GM21381 (cell line): ENCODE measurements around the gene TCF20.

Experiments used
- ATAC-seq: cut with Tn5 transposase; IDR thresholded peaks from one replicate; pipeline ENCODE4 v1.9.1; 2021; ENCODE audit warnings: mild to moderate bottlenecking, moderate library complexity; ENCODE audit not compliant: unreplicated experiment

TCF20 gene

DNA sequence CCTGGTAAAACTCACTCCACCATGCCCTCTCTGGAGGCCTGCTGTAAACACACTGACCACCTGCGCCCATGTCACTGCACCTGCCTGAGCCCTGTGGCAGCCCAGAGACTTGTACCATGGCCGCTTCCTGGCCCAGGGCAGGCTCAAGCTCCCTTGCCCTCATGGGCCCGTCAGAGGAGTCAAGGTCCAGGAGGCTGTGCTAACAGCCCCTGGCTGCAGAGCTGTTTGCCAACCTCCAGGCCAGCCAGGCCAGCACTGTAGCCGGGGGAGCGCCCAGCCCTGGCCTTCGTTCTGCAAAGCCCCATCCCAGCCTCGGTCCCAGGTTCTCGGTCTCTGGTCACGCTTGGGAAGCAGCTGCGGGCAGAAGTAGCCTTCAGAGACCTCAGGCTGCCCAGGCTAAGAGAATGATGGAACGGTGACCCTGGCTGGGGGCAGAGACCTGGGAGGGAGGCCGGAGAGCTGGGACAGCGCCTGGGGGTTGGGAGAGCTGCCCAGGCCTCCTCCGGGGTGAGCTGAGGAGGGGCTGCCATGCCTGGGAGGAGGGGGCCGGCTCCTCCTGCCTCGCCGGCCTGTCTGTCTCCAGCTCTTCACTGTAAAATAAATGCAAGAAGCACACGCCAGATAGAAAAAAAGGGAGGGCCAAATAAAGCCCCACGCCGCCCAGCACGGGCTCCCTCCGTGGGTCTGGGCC is 11.9 kb upstream of the TCF20 start:
- ATAC-seq, result no peak

DNA sequence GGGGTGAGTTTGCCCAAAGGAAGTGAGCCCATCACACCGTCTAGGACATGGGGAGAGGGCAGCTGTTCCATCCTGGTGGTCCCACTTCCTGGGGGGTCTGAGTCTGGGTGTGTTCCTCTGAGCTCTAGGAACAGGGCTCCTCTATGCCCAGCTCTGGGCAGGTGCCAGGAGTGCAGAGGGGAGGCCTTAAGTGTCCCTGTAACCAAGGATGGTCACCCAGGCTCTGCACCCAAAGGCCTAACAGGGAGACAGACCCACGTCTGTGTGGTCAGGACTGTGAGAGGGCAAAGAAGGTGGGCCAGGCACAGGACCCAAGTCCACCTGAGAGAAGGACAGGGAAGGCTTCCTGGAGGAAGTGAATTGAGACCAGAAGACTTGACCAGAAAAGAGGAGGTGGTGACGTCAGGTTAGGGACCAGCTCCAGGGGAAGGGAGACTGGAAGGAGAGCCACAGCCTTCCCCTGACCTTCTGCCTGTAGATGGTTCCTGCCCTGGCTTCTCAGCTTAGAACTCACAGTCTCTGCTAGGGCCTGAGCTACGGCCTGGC is 11.3 kb upstream of the TCF20 start:
- ATAC-seq, result no peak

DNA sequence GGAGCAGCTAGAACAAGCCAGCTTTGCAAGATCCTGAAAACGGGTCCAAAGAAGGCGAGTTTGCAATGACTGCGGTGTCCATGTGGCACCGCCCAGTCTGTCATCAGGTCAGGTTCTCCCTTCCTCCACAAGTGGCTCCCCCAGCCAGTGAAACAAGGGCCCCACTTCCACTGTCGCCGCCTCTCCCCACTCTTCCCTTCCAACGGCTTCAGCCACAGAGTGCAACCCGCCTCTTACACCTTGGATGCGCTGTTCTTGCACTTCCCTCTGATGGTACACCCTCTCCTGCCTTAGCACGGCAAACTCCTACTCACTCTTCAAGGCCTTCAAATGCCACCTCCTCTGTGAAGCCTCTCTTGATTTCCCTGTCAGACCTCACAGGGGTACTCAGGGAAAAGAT is 10.8 kb upstream of the TCF20 start:
- ATAC-seq, result no peak

DNA sequence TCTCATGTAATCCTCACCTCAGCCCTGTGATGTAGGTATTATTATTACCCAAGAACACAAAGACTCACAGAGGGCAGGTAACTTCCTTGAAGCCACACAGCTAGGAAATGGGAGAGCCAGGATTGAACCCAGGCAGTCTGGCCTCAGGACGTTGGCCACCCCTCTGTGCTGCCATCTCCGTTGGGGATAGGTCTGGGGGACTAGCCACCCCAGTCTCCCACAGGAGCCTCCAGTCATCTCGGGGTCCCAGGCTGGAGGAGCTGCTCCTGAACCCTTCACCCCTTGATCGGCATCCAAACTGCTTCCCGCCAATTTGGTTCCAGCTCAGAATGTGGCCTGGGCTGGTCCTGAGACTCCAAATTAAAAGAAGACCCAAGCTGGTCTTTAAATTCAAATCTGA is 10.4 kb upstream of the TCF20 start:
- no peak for ATAC-seq

DNA sequence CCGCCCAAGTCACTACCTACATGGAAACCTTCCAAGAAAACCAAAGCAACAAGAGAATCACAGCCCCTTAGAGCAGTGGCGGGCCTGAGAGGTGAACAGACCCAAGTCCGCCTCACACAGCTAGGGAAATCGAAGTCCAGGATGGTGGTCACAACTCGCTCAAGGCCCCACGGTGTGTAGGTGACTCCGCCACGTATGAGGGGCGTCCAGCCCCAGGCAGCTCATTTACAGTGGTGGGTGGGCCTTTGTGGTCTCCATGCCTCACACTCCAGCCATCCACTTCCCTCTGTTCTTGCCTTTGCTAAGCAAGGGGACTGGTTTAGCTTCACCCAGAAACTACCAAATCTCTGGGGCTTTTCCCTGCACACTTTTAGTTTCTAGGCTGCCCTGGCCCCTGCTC is 9.7 kb upstream of the TCF20 start:
- no peak for ATAC-seq

DNA sequence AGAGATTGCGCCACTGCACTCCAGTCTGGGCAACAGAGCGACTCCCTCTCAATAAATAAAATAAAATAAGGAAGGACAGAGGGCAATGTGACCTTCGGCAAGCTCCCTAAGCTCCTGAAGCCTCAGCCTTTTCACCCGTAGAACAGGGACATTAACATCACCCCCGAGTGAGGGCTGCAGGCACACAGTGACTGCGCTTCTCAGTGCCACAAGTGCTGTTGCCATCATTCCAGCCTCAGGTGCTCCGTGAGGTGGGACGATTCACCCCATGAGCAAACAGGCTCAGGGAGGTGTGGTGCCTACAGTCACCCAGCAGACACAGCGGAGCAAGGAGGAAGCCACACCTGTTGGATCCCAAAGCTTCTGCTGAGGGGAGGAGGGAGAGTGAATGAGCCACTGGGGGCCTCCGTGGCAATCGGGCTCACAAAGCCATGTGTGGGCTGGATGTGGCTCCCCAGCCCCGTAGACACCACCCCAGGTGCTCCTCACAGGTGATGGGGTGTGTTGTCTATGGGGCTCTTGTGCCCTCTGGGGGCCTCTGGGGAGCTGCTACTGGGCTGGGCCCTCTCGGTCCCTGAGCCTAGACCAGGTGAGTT is 9.1 kb upstream of the TCF20 start:
- no peak for ATAC-seq

DNA sequence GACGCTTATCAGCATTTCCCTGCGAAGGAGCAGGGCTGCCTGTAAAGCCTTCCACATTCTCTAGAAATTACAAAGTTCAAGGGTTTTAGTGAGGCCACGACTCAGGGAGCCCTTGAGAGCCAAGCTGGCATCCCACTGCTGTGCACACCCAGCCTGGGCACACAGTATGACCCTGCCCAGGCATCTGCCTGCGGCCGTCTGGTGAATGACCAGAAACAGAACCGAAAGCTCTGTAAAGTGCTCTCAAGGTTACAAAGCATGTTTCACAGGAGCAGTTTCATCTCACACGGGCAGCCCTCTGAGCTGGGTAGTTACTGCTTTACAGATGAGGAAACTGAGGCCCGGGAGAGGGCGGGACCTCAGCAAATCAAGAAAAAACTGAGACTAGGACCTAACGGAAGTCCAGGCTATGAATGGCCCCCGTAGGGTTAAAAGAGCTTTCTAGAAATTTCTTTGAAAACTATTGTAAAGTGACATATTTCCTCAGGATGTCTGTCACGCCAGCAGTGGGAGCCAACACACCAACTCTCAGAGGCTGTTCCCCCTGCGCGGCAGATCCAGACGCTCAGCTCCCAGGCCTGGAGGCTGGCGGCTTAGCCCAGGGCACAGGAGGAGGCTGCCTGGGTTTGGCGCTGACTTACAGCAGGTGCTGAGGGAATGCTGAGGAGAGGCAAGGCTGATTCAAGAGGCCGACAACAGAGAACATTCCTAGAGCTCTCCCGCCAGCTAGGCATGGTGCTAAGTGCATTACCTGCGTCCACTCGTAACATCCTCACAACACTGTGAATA is 7.7 kb upstream of the TCF20 start:
- no peak for ATAC-seq

DNA sequence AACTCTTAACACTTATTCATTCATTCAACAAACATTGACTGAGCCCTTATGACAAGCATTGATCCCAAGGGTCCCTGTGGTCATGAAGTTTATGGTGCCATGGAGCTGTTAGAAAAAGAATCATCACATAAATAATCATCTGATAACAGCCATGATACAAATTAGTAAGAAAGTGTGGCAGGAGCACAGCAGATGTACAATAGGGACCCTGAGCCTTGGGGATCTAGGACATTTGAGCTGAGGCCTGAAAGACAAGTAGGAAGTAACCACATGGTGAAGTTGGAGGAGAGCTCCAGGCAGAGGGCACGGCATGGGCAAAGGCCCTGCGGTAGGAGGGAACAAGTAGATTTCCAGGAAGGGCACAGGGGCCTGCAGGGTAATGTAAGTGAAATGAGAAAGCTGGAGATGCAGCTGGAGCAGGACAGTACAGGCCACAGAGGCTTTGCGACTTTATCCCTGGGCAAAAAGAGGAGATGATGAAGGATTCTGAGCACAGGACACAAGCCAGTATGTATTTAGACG is 6.8 kb upstream of the TCF20 start:
- ATAC-seq, result no peak

DNA sequence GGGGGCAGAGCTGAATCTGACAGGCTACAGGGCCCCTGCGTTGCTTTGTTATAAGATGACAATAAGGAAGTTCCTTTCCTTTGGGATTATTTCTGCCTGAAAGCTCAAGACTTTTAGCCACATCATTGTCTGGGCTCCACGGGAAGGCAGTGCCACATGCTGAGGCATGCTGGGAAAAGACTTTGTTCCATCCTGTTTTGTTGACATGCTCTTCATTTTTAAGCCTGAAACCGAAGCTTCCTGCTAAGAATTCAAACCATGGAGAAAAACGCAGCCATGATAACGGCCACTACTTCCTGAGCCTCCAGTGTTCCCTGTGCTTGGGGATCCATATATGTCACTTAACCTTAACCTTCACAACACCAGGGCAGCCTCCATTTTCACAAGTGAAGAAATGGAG is 5.5 kb upstream of the TCF20 start:
- ATAC-seq, result no peak

DNA sequence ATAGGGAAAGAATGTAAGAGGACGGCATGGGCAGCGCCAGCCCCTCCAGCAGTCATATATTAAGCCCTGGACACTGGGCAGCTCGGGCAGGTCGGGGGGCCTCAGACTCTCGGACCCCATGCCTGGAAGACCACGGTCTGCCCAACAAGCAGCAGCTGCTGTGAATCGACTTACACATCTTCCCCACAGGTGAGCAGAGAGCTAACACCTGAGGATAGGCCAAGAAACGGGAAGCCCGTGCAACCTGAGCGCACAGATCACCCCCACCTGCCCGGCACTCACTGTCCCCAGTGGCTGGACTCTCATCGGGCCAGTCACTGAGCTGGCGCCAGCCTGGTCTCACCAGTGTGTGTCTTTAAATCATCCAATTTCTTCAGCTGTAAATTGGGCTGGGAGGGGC is 4.7 kb upstream of the TCF20 start:
- no peak for ATAC-seq

DNA sequence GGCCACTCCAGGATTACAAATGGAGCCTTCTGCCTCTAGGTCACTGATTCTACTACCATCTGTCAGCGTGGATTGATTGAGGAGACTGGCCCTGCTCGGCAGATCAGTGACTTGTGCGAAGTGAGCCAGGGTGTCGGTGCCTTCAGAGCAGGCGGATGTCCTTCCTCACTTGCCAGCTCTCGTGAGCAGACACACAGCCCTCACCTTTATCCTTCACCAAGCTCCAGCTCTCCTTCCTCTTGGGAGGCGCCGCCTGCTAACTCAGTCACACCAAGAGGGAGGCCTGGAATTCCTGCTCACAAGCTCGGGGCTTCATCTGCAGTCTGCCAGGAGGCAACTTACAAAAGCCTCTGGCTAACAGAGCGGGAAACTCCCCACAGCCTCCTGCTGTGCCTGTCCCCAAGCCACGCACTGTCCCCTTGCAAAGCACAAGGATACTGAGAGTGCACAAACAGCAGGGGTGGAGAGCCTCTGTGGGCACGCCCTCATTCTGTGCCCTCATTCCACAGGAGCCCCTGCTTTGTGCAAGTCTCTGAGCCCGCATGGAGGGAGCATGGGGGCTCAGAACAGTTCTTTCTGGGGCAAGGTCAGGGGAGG is 3.5 kb upstream of the TCF20 start:
- ATAC-seq, result no peak

DNA sequence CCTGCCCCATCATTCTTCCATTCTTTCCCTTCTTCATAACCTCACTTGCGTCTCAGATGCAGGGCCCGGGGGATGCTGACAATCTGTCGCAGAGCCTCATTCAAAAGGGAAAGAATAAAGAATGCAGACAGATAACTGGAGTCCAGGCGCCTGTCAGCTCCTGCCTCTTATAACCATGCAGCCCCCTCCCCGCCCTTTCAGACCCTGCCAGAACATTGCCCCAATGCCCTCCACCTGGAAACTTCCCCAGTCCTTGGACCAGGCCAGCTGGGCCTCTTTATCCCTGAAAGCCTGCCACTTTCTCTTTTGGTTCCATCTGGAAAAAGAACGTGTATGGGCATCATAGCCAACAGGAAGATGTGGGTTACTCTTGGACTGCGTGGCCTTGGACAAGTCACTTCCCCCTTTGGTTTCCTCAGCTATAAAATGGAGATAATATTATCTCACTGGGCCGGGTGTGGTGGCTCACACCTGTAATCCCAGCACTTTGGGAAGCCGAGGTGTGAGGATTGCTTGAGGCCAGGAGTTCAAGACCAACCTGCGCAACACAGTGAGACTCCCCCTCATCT is 2.1 kb upstream of the TCF20 start:
- no peak for ATAC-seq

DNA sequence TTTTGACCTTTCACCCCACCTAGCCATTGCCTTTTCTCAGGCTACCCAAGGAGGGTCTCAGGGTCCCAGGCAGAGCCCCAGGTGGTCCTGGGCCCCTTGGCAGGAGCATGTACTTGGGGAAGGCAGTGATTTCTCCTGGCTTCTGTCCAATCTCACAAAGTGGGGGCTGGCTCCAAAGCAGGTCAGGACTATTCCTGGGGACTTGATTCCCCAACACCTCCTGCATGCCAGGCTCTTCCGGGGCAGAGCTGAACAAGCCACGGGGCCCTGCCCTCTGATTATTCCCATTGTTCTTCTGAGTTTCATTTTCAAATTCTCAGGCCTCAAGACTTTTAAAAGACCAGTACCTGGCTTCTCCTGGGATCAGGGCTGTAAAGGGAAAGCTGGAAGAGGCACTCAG is 1.5 kb upstream of the TCF20 start:
- ATAC-seq, result no peak

DNA sequence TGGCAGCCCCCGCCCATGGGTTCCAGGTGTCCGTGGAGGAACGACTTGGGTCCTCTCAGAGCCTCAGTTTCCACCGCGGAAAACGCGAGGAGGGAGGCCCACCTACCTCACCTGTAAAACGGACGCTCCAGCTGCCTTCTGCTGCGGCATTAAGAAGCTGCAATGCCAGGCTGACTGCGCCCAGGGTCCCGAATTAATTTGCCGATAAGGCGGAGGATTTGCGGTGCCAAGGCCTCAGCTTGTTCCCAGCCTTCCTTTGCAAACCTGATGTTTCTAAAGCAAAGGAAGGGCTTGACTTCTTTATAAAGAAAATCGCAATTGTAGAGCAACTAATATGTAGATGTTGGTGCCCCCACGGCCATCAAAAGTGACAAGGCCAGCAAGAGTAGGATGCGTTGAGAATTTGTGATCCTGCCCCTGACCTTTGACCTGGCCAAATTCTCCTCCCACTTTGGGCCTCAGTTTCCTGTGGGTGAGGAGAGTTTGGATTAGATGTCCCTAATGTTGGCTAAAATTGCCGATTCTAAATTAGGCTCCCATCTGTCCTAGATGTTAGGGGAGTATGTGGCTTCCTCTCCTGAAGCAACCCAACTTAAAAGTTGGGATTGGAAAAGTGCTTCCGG is 849 bp upstream of the TCF20 start:
- no peak for ATAC-seq

DNA sequence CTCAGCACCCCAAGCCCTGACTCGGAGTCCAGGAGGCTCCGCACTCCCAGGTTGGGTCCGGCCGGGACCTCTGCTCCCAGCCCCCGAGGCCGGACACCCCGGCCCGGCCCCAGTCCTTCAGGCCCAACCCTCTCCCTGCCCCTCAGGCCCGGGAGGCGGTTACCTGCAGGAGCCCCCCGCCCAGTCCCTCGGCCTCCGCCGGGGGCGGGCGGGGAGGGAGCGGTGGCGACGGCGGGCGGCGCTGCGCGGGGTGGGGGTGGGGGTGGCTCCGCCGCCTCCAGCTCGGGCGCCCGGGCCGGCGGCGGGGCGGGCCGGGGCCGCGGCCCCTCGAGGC is 310 bp downstream of the TCF20 start:
- peak; percentile 39 for ATAC-seq

DNA sequence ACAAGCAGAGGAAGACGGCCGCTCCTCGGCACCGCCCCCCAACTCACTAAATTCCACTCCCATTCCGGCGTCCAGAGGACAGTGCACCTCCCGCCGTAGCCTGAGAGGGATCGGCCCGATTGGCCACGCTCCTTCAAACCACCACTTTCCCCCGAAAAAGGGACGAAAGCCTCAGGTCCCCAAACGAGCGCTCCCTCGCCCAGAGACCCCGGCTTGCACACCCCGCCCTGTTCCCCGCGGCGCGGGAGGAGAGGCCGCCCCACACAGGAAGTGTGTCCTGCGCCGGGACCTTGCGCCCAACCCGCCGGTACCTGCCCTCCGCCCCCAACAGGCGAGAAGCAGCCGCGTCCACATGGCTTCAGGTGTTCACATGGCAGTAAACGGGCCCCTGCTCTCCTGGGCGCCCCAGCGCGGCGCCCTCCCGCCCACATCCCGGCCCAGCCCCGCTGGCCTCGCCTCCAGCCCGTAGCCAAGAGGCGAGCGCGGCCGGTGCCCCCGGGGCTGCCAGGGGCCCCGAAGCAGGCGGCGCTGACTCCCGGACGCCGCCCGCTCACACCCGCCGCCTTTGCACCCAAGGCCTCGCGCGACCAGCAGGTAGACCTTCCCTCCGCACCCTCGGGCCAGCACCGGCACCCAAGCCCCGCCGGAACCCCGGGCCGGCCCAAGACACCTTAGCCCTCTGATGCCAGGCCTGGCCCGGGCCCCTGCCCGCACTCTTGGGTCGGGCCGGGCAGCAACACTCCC is 849 bp downstream of the TCF20 start:
- peak; percentile 51 for ATAC-seq

DNA sequence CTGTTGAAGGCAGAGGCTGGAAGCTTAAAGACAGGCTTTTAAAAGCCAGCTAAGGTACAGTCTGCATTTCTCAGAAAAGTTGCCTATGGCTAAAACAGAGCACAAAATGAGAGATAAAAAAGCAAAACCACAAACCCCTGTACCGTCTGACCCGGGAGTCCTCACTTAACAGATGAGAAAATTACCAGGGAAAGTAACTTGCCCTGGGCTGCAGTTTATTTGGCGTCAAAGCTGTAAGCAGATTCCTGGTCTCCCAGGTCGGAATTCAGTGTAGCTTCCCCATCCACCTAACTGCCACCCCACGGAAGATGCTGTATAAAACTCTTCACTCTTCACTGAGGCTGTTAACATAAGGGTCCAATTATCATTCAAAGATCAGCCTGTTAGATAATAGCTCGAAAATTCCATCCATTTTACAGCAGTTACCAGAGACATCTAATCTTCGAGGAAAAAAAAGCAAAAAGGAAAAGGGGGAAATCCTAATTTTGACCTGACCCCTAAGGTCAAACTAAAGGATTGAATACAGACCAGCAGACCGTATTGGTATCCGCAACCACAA is 1.5 kb downstream of the TCF20 start:
- no peak for ATAC-seq

DNA sequence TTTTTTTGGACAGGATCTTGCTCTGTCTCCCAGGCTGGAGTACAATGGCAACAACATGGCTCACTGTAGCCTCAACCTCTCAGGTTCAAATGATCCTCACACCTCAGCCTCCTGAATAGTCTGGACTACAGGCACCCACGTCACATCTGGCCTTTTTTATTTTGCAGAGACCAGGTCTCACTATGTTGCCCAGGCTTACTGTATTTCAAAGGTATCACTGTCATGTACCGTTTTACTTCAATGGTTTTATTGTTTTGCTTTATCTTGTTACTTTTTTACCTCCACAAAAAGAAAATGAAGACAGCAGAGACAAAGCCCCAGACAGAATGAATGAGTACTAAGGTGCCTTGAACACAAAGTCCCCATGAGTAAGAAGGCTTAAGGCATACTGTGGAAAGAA is 5.1 kb downstream of the TCF20 start:
- ATAC-seq, result no peak

DNA sequence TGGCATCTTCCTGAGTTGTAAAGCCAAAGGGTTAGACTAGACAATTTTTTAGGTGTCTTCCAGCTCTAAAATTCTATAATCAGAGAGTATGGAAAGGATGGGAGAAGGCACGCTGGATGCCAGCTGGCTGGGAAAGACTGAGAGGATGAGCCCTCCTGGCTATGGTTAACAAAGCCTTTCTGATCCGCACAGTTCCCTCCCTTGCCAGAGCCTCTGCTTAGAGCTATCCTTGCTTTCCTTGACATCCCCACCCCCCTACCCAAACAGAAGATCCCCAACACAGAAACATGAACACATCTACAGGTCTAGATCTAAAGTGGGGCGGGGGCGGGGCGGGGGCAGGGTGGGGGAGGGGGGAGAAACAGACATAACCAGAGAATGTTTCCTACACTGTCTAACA is 6.5 kb downstream of the TCF20 start:
- no peak for ATAC-seq

DNA sequence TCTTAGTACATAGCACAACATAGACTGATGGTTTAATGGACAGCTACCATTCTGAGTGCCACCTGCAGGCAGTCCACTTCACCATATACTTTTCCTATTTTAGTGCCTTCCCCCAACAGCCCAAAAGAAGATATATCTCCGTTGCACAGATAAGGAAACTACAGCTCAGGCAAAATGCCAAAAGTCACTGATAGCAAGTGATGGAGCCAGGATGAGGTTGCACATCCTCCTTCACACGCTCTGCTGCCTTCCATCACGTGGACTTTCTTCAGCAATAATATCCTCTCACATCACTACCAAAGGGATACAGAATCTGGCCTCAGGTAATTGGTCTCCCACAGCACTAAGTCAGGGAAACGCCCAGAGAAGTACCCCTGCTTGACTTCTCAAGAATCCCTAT is 7.5 kb downstream of the TCF20 start:
- ATAC-seq, result no peak
